Measurements from ENCODE around the gene SPINK5.

The SPINK5 gene

GRCh38 chr5:148084269-148084668 is 20.5 kb downstream of the SPINK5 start:
- H3K79me2 ChIP-seq (ENCODE audit: insufficient read depth, low read length) = no peaks in the 10 kb centered on the region
- no peaks in the 10 kb centered on the region for H3K36me3 ChIP-seq (ENCODE audit: low read length)
- H3K9ac ChIP-seq (ENCODE audit: low read length) = no peak overlapping the region
- no peak overlapping the region for H2AFZ ChIP-seq (ENCODE audit: low read depth, low read length, severe bottlenecking)
- no peaks in the 10 kb centered on the region for H3F3A ChIP-seq (ENCODE audit: insufficient read depth)
- TF ChIP-seq, protein P1, sequence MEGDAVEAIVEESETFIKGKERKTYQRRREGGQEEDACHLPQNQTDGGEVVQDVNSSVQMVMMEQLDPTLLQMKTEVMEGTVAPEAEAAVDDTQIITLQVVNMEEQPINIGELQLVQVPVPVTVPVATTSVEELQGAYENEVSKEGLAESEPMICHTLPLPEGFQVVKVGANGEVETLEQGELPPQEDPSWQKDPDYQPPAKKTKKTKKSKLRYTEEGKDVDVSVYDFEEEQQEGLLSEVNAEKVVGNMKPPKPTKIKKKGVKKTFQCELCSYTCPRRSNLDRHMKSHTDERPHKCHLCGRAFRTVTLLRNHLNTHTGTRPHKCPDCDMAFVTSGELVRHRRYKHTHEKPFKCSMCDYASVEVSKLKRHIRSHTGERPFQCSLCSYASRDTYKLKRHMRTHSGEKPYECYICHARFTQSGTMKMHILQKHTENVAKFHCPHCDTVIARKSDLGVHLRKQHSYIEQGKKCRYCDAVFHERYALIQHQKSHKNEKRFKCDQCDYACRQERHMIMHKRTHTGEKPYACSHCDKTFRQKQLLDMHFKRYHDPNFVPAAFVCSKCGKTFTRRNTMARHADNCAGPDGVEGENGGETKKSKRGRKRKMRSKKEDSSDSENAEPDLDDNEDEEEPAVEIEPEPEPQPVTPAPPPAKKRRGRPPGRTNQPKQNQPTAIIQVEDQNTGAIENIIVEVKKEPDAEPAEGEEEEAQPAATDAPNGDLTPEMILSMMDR (IDR thresholded peaks at IDR 0.05; ENCODE audit: insufficient read depth, low read length, poor library complexity, severe bottlenecking) = no peak
- TF ChIP-seq EZH2phosphoT487 (conservative IDR thresholded peaks at IDR 0.05; ENCODE audit: low read length) = no peak
- no peaks in the 10 kb centered on the region for H3K9me3 ChIP-seq (ENCODE audit: insufficient read depth, low read length)
- no peaks in the 10 kb centered on the region for H4K20me1 ChIP-seq (ENCODE audit: low read depth, low read length)
- no peak overlapping the region for H3K27ac ChIP-seq (ENCODE audit: low read depth, low read length)
- H3K4me2 ChIP-seq (ENCODE audit: low read depth, low read length, poor library complexity, severe bottlenecking) = no peak overlapping the region
- H3K4me3 ChIP-seq (ENCODE audit: insufficient read depth, low read length, poor library complexity, severe bottlenecking) = no peak overlapping the region
- no peaks in the 10 kb centered on the region for H3K27me3 ChIP-seq (ENCODE audit: low read length)
- no peaks in the 10 kb centered on the region for H3K9me2 ChIP-seq (replicated peaks; ENCODE audit: insufficient read depth, low read length)

DNA sequence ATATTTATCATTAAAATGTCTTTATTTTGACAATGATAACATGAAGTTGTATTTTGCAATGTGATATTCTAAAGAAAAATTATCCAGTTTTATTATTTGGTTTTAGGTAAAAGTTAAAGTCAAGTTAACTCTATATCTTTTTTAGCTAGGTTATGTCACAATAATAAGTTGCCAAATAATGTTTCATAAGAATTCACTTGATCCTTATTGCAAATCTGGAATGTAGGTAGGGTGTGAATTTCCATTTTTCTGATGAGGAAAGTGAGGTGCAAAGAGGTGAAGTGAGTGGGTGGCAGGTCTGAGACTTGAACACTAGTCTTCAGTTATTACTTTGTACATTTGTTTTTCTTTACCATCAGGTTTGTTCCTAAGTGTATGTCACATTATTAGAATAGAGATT is 21.5 kb downstream of the SPINK5 start:
- Histone ChIP-seq H3K4me2 (ENCODE audit: low read depth, low read length, poor library complexity, severe bottlenecking) (no peak overlapping the region), H2AFZ (ENCODE audit: low read depth, low read length, severe bottlenecking) (no peak overlapping the region), H3K4me3 (ENCODE audit: insufficient read depth, low read length, poor library complexity, severe bottlenecking) (no peak overlapping the region), H3K27me3 (ENCODE audit: low read length) (no peaks in the 10 kb centered on the region), H3K9ac (ENCODE audit: low read length) (no peak overlapping the region), H3K27ac (ENCODE audit: low read depth, low read length) (no peak overlapping the region), H3F3A (ENCODE audit: insufficient read depth) (no peaks in the 10 kb centered on the region), H3K9me2 (replicated peaks; ENCODE audit: insufficient read depth, low read length) (no peaks in the 10 kb centered on the region), H3K79me2 (ENCODE audit: insufficient read depth, low read length) (no peaks in the 10 kb centered on the region), H3K36me3 (ENCODE audit: low read length) (no peaks in the 10 kb centered on the region), H4K20me1 (ENCODE audit: low read depth, low read length) (no peaks in the 10 kb centered on the region), H3K9me3 (ENCODE audit: insufficient read depth, low read length) (no peaks in the 10 kb centered on the region)
- TF ChIP-seq, protein P1 (IDR thresholded peaks at IDR 0.05; ENCODE audit: insufficient read depth, low read length, poor library complexity, severe bottlenecking) = no peak
- TF ChIP-seq EZH2phosphoT487 (conservative IDR thresholded peaks at IDR 0.05; ENCODE audit: low read length) = no peak

- no peak overlapping the region for H2AFZ ChIP-seq (ENCODE audit: low read depth, low read length, severe bottlenecking)
These were observed 22.4 kb downstream of the SPINK5 start for GRCh38 chr5:148085977-148086705.

GRCh38 chr5:148090146-148090772 is 26.5 kb downstream of the SPINK5 start:
- Histone ChIP-seq H3K9me3 (ENCODE audit: insufficient read depth, low read length) (no peaks in the 10 kb centered on the region), H3K36me3 (ENCODE audit: low read length) (no peaks in the 10 kb centered on the region), H2AFZ (ENCODE audit: low read depth, low read length, severe bottlenecking) (no peak overlapping the region), H3K27me3 (ENCODE audit: low read length) (no peaks in the 10 kb centered on the region), H3K9me2 (replicated peaks; ENCODE audit: insufficient read depth, low read length) (no peaks in the 10 kb centered on the region), H4K20me1 (ENCODE audit: low read depth, low read length) (no peaks in the 10 kb centered on the region), H3K79me2 (ENCODE audit: insufficient read depth, low read length) (no peaks in the 10 kb centered on the region), H3K4me2 (ENCODE audit: low read depth, low read length, poor library complexity, severe bottlenecking) (no peak overlapping the region), H3K9ac (ENCODE audit: low read length) (no peak overlapping the region), H3K4me3 (ENCODE audit: insufficient read depth, low read length, poor library complexity, severe bottlenecking) (no peak overlapping the region), H3K27ac (ENCODE audit: low read depth, low read length) (no peak overlapping the region), H3F3A (ENCODE audit: insufficient read depth) (no peaks in the 10 kb centered on the region)
- no peak for TF ChIP-seq EZH2phosphoT487 (conservative IDR thresholded peaks at IDR 0.05; ENCODE audit: low read length)
- TF ChIP-seq, protein P1 (IDR thresholded peaks at IDR 0.05; ENCODE audit: insufficient read depth, low read length, poor library complexity, severe bottlenecking) = no peak

More at GRCh38 chr5:148085977-148086705, 22.4 kb downstream of the SPINK5 start:
- Histone ChIP-seq H3K27me3 (ENCODE audit: low read length) (no peaks in the 10 kb centered on the region), H3K9ac (ENCODE audit: low read length) (no peak overlapping the region), H3K4me3 (ENCODE audit: insufficient read depth, low read length, poor library complexity, severe bottlenecking) (no peak overlapping the region), H4K20me1 (ENCODE audit: low read depth, low read length) (no peaks in the 10 kb centered on the region), H3K79me2 (ENCODE audit: insufficient read depth, low read length) (no peaks in the 10 kb centered on the region), H3K27ac (ENCODE audit: low read depth, low read length) (no peak overlapping the region), H3F3A (ENCODE audit: insufficient read depth) (no peaks in the 10 kb centered on the region), H3K4me2 (ENCODE audit: low read depth, low read length, poor library complexity, severe bottlenecking) (no peak overlapping the region), H3K9me3 (ENCODE audit: insufficient read depth, low read length) (no peaks in the 10 kb centered on the region), H3K9me2 (replicated peaks; ENCODE audit: insufficient read depth, low read length) (no peaks in the 10 kb centered on the region), H3K36me3 (ENCODE audit: low read length) (no peaks in the 10 kb centered on the region)
- no peak for TF ChIP-seq EZH2phosphoT487 (conservative IDR thresholded peaks at IDR 0.05; ENCODE audit: low read length)
